Kidney (tissue), 14 donors: ENCODE data around the gene GMDS. TPM values are rescaled to one million over a fixed set of nuclear protein-coding genes. Genes with fewer than 3 reads are reported as not detected.

Source experiments
- DNase-seq, 5 donors: peaks; one replicate each; pipeline ENCODE4 v3.0.0-alpha.2; 2013 to 2020
- FAIRE-seq: peaks from 2 replicates; lab custom pipeline; 2012; peaks lifted over from hg19 to GRCh38; lab: Jason Lieb, UNC
- H3K27ac ChIP-seq, 2 donors: one replicate each; pipeline ENCODE4 v1.7.0; 2013; ENCODE audit warnings: low read depth in 2 of 2, low read length in 2 of 2, inconsistent platforms in 1 of 2
- H3K27me3 ChIP-seq: one replicate; pipeline ENCODE4 v1.7.1; 2013; ENCODE audit warnings: low read length, inconsistent platforms; ENCODE audit not compliant: control insufficient read depth, insufficient read depth
- H3K36me3 ChIP-seq, 3 donors: one replicate each; pipeline versions ENCODE4 v1.7.0 to v1.7.1; 2013; ENCODE audit warnings: low read length in 3 of 3, control low read depth in 1 of 3, inconsistent platforms in 1 of 3; ENCODE audit not compliant: insufficient read depth in 3 of 3, control insufficient read depth in 2 of 3
- H3K4me1 ChIP-seq, 3 donors: one replicate each; pipeline versions ENCODE4 v1.7.0 to v1.7.1; 2013; ENCODE audit warnings: low read length in 3 of 3, inconsistent platforms in 1 of 3, low read depth in 1 of 3; ENCODE audit not compliant: control insufficient read depth in 2 of 3, insufficient read depth in 2 of 3
- H3K4me3 ChIP-seq, 3 donors: one replicate each; pipeline versions ENCODE4 v1.7.0 to v1.8.1; 2013; ENCODE audit warnings: low read length in 3 of 3, control low read depth in 1 of 3, inconsistent platforms in 1 of 3
- H3K9ac ChIP-seq, 3 donors: one replicate each; pipeline versions ENCODE4 v1.7.0 to v1.7.1; 2013; ENCODE audit warnings: low read length in 3 of 3, control low read depth in 1 of 3, inconsistent platforms in 1 of 3
- H3K9me3 ChIP-seq, 3 donors: one replicate each; pipeline versions ENCODE4 v1.7.0 to v1.7.1; 2013; ENCODE audit warnings: low read length in 3 of 3, control low read depth in 1 of 3, inconsistent platforms in 1 of 3; ENCODE audit not compliant: control insufficient read depth in 2 of 3, insufficient read depth in 1 of 3
- CTCF ChIP-seq: IDR thresholded peaks from 3 replicates; pipeline ENCODE4 v1.5.1; 2012; ENCODE audit warnings: mild to moderate bottlenecking, moderate library complexity, borderline replicate concordance; ENCODE audit not compliant: insufficient read depth; ENCODE audit errors: extremely low read depth
- intact Hi-C: fragments of 100-400 bp; cut with DNase I; formaldehyde crosslinking; loops from one replicate; pipeline ENCODE4 v1.11.1; 2022
- polyA plus RNA-seq: library from polyadenylated mRNA; stranded (reverse); fragments of 350-450 nt; fragmentation: Illumina TruSeq; extraction: RNeasy Lipid Tissue Mini Kit (QIAGEN cat#74804); gene quantifications from one replicate; pipeline ENCODE4 v1.2.3, GENCODE V29; 2014; ENCODE audit warnings: low read depth, low replicate concordance; ENCODE audit not compliant: insufficient read depth
- total RNA-seq: library from RNA; stranded (reverse); fragmentation: NEBNext Ultra II Directional; extraction: Animal tissue kit (Norgen Biotek cat#: 25700); gene quantifications from one replicate; pipeline ENCODE4 v1.2.1, GENCODE V29; 2021
- donor health status: control.
- donor health status: control.
- donor health status: control.
- donor health status: control.
- donor health status: control.
- donor health status: DM: yes; HTN: yes; CAD: no.
- donor health status: Normal renal cell carcinoma (clear cell type).

Gene GMDS
- total and polyA plus RNA-seq, 2 donors from 2014 or later = 49.6 to 63.7 TPM

- H3K9ac ChIP-seq = no peak overlapping the region
- H3K4me1 ChIP-seq = peaks cover 0 to 3% (median 0%) of the 10 kb centered on the region in 3 donors
- no peak overlapping the region for H3K4me3 ChIP-seq
- H3K36me3 ChIP-seq = no peaks in the 10 kb centered on the region
- DNase-seq = no peak
- H3K27ac ChIP-seq = no peak overlapping the region
- H3K9me3 ChIP-seq = no peaks in the 10 kb centered on the region
- no peak for TF ChIP-seq CTCF
- H3K27me3 ChIP-seq = no peaks in the 10 kb centered on the region
- no peak for FAIRE-seq
- intact Hi-C loops = no loop called here
Measured at GRCh38 chr6:2157441-2158127, 87.8 kb downstream of the GMDS start.

- Histone ChIP-seq H3K36me3 (no peaks in the 10 kb centered on the region), H3K4me1 (no peaks in the 10 kb centered on the region), H3K27ac (no peak overlapping the region), H3K9ac (no peak overlapping the region), H3K4me3 (no peak overlapping the region), H3K27me3 (no peaks in the 10 kb centered on the region), H3K9me3 (no peaks in the 10 kb centered on the region)
- intact Hi-C loops = no loop called here
- no peak for TF ChIP-seq CTCF
- DNase-seq (no peak), FAIRE-seq (no peak)
Measured at GRCh38 chr6:2155206-2155605, 90.2 kb downstream of the GMDS start.

GRCh38 chr6:2149361-2150006 is 95.9 kb downstream of the GMDS start:
- Histone ChIP-seq H3K4me3 (no peak overlapping the region), H3K9ac (no peak overlapping the region), H3K9me3 (no peaks in the 10 kb centered on the region), H3K27ac (no peak overlapping the region), H3K36me3 (no peaks in the 10 kb centered on the region), H3K27me3 (no peaks in the 10 kb centered on the region), H3K4me1 (no peaks in the 10 kb centered on the region)
- intact Hi-C loops = no loop called here
- FAIRE-seq = no peak
- TF ChIP-seq CTCF = no peak
- DNase-seq = no peak
